Stomach smooth muscle (tissue), 2 donors: ENCODE data around the gene HMOX1.

ENCODE experiments used
- H3K27ac ChIP-seq: one replicate; pipeline ENCODE4 v1.7.0; 2013; ENCODE audit warnings: mild to moderate bottlenecking, low read length, inconsistent platforms
- H3K27me3 ChIP-seq, 2 donors: one replicate each; pipeline ENCODE4 v1.7.0; 2013; ENCODE audit warnings: low read length in 2 of 2; ENCODE audit not compliant: insufficient read depth in 2 of 2, control insufficient read depth in 1 of 2
- H3K36me3 ChIP-seq, 2 donors: one replicate each; pipeline ENCODE4 v1.7.0; 2013; ENCODE audit warnings: low read length in 2 of 2; ENCODE audit not compliant: control insufficient read depth in 2 of 2, insufficient read depth in 2 of 2
- H3K4me1 ChIP-seq: one replicate; pipeline ENCODE4 v1.7.0; 2013; ENCODE audit warnings: low read length; ENCODE audit not compliant: control insufficient read depth, insufficient read depth
- H3K4me3 ChIP-seq, 2 donors: one replicate each; pipeline ENCODE4 v1.7.0; 2013; ENCODE audit warnings: low read length in 2 of 2
- H3K9ac ChIP-seq, 2 donors: one replicate each; pipeline ENCODE4 v1.7.0; 2013; ENCODE audit warnings: low read length in 2 of 2, mild to moderate bottlenecking in 1 of 2
- H3K9me3 ChIP-seq, 2 donors: one replicate each; pipeline ENCODE4 v1.7.0; 2013; ENCODE audit warnings: low read length in 2 of 2; ENCODE audit not compliant: control insufficient read depth in 2 of 2
- donor health status: healthy.
- donor health status: Pancreatic carcinoma.

Gene HMOX1

DNA sequence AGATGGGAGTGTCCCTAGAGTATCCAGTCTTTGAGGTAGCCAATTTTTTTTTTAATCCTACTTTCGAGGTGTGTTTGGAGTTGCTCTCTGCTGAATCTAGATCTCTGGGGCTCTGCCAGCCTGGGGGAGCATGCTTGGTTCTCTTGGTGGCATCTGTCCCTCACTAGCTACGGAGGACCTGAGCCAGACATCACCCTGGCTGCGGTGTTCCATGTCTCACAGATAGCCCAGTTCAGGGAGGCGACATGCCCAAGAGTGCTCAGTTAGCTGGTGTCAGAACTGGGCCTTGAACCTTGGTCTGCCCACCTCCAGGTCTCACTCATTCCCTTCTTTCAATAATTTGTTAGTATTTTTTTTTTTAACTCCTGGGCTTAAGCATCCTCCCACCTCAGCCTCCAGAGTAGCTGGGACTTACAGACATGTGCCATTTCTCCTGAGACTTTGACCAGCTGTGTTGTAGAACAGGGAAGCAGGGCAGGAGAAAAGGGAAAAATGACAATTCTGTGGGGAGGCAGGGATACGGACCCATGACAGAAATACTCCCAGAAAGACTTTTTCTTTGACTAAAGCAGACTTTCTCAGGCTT is 621 bp downstream of the HMOX1 start:
- H3K27ac ChIP-seq = peak overlapping the region; percentile 69

DNA sequence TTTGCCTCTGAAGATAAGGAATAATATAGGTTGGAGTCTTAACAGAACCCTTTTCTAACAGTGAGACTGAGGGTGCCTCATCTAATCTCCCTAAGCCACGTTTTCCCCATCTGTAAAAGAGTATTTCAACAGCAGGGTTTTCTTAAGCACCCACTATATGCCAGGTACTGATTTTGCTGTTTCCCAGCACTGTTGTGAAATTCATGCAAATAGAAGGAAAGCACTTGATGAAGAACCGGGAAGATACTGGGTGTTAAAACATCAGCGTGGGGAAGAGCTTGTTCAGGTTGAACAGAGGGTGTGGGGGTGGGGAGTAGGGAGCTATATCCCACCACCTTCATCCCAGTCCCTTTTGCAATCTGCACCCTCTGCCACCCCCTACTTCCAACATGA is 2.8 kb downstream of the HMOX1 start:
- no peaks in the 10 kb centered on the region for H3K9me3 ChIP-seq
- H3K9ac ChIP-seq = no peak overlapping the region
- H3K27ac ChIP-seq = no peak overlapping the region
- H3K36me3 ChIP-seq = peaks cover 0 to 4% of the 10 kb centered on the region in 2 donors
- H3K4me1 ChIP-seq = peaks cover 14% of the 10 kb centered on the region
- H3K27me3 ChIP-seq = no peaks in the 10 kb centered on the region
- no peak overlapping the region for H3K4me3 ChIP-seq

More for the DNA sequence above, 621 bp downstream of the HMOX1 start:
- H3K27me3 ChIP-seq = no peaks in the 10 kb centered on the region
- peak overlapping the region; percentile 73 to 84 for H3K4me3 ChIP-seq
- H3K4me1 ChIP-seq = peaks cover 21% of the 10 kb centered on the region
- no peaks in the 10 kb centered on the region for H3K9me3 ChIP-seq
- H3K36me3 ChIP-seq = no peaks in the 10 kb centered on the region
- peak overlapping the region; percentile 50 to 83 for H3K9ac ChIP-seq

DNA sequence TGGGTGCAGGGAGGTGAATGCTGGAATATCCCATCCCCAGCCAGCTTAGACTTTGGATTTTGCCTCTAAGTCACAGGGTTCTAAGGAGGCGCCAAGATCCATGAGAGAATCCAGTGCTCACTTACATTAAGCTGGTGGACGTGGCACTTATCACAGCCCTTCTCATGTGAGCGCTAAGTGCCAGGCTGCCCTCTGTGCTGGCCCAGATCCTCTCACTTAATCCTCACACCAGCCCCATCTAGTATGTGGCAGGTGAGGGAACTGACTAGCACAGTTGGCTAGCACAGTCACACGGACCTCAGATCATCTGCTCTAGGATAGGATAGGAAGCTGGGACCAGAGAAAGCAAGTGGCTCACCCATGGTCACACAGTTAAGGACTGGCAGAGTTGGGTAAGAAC is 3.6 kb downstream of the HMOX1 start:
- H3K36me3 ChIP-seq = peaks cover 0 to 4% of the 10 kb centered on the region in 2 donors
- H3K27ac ChIP-seq = no peak overlapping the region
- peaks cover 14% of the 10 kb centered on the region for H3K4me1 ChIP-seq
- no peak overlapping the region for H3K9ac ChIP-seq
- H3K27me3 ChIP-seq = no peaks in the 10 kb centered on the region
- H3K4me3 ChIP-seq = no peak overlapping the region
- H3K9me3 ChIP-seq = no peaks in the 10 kb centered on the region

DNA sequence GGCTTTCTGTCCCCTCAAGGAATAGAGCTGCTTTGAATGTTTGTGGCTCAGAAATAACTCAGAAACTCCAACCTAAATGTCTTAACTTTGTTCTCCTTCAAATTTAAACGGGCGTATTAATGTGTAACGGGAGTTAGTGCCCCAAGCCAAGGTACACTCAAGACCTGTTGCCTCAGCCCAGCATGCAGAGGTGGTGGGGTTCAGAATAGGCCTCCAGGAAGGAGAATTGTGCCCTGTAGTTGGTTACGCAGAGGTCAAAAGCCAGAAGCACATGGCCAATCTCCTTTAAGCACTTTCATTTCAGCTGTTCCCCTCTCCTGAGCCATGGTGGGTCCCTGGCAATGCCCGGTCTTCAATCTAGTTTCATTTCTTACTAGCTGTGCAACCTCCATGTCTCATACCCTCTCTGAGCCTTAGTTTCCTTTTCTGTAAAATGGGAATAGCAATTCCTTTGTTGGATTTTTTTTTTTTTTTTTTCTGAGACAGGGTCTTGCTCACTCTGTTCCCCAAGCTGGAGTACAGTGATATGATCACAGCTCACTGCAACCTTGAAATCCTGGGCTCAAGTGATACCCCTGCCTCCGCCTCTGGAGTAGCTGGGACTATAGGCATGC is 4.2 kb downstream of the HMOX1 start:
- no peak overlapping the region for H3K4me3 ChIP-seq
- no peak overlapping the region for H3K27ac ChIP-seq
- H3K9ac ChIP-seq = no peak overlapping the region

DNA sequence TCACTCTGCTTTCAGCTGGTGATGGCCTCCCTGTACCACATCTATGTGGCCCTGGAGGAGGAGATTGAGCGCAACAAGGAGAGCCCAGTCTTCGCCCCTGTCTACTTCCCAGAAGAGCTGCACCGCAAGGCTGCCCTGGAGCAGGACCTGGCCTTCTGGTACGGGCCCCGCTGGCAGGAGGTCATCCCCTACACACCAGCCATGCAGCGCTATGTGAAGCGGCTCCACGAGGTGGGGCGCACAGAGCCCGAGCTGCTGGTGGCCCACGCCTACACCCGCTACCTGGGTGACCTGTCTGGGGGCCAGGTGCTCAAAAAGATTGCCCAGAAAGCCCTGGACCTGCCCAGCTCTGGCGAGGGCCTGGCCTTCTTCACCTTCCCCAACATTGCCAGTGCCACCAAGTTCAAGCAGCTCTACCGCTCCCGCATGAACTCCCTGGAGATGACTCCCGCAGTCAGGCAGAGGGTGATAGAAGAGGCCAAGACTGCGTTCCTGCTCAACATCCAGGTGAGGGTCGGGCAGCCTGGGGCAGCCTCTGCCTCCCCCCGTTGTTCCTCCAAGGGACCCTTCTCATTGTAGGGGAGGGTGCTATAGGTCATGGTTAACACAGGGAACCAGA is 5.9 kb downstream of the HMOX1 start:
- Histone ChIP-seq H3K4me1 (no peaks in the 10 kb centered on the region), H3K27ac (no peak overlapping the region), H3K9me3 (no peaks in the 10 kb centered on the region), H3K27me3 (no peaks in the 10 kb centered on the region), H3K9ac (no peak overlapping the region), H3K36me3 (peaks cover 0 to 4% of the 10 kb centered on the region in 2 donors), H3K4me3 (no peak overlapping the region)

More for the DNA sequence above, 4.2 kb downstream of the HMOX1 start:
- Histone ChIP-seq H3K4me1 (peaks cover 14% of the 10 kb centered on the region), H3K27me3 (no peaks in the 10 kb centered on the region), H3K9me3 (no peaks in the 10 kb centered on the region), H3K36me3 (peaks cover 0 to 4% of the 10 kb centered on the region in 2 donors)

DNA sequence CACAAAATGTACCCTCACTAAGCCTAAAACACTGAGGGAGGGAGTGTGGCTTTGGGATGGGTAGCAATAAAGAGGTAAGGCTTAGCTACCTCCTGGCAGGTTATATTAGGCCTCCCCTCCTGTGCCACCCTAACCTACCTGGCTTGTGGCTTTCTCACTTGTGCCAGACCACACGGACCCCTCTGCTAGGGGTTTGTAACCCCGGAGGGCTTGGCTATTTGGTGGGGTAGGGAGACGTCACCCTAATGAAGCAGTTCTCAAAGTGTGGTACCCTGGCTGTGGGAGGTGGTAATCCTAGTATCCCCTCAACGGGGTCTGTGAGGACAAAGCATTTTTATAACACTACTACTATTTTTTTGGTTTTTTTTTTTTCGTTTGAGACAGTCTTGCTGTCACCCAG is 10.0 kb downstream of the HMOX1 start:
- H3K4me1 ChIP-seq = no peaks in the 10 kb centered on the region
- no peaks in the 10 kb centered on the region for H3K27me3 ChIP-seq
- H3K4me3 ChIP-seq = no peak overlapping the region
- H3K9me3 ChIP-seq = no peaks in the 10 kb centered on the region
- H3K27ac ChIP-seq = no peak overlapping the region
- peaks cover 3 to 4% of the 10 kb centered on the region in 2 donors for H3K36me3 ChIP-seq
- H3K9ac ChIP-seq = no peak overlapping the region

DNA sequence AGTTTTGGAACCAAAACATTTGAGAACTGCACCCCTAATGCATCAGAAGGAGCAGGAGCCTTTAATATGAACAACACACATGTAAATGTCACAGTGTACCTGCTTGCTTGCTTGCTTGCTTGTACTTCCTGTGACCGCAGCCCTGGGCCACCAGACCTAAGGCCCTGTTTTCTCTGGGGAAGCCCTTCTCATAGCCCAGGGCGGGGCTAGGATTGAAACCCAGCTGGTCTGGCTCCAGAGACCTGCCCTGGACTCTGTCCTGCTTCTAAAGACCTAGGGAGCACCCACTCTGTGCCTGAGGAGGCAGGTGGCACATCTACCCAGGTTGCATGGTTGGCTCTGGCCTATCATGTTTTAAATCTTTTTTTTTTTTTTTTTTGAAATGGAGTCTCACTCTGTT is 11.5 kb downstream of the HMOX1 start:
- Histone ChIP-seq H3K9ac (no peak overlapping the region), H3K27me3 (no peaks in the 10 kb centered on the region), H3K4me3 (no peak overlapping the region), H3K9me3 (no peaks in the 10 kb centered on the region), H3K27ac (no peak overlapping the region), H3K36me3 (peaks cover 0 to 3% of the 10 kb centered on the region in 2 donors), H3K4me1 (no peaks in the 10 kb centered on the region)

DNA sequence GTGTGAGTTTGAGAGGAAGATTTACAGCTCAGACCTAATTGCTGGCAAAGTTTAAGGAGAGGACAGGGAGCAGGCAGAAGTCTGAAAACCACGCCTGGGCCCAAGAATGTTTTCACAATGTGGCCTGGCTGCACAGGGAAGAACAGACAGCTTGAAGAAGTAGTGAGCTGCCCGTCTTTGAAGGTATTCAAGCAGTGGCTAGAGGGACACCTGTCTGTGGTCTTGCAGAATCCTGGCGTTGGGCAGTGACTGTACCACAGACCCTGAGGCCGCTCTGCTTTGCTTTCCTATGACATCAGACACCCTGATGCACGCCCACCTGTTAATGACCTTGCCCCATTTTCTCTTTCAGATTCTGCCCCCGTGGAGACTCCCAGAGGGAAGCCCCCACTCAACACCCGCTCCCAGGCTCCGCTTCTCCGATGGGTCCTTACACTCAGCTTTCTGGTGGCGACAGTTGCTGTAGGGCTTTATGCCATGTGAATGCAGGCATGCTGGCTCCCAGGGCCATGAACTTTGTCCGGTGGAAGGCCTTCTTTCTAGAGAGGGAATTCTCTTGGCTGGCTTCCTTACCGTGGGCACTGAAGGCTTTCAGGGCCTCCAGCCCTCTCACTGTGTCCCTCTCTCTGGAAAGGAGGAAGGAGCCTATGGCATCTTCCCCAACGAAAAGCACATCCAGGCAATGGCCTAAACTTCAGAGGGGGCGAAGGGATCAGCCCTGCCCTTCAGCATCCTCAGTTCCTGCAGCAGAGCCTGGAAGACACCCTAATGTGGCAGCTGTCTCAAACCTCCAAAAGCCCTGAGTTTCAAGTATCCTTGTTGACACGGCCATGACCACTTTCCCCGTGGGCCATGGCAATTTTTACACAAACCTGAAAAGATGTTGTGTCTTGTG is 12.5 kb downstream of the HMOX1 start:
- no peak overlapping the region for H3K9ac ChIP-seq
- no peak overlapping the region for H3K27ac ChIP-seq
- no peak overlapping the region for H3K4me3 ChIP-seq
- H3K9me3 ChIP-seq = no peaks in the 10 kb centered on the region
- no peaks in the 10 kb centered on the region for H3K27me3 ChIP-seq
- no peaks in the 10 kb centered on the region for H3K4me1 ChIP-seq
- H3K36me3 ChIP-seq = peaks cover 0 to 3% of the 10 kb centered on the region in 2 donors

DNA sequence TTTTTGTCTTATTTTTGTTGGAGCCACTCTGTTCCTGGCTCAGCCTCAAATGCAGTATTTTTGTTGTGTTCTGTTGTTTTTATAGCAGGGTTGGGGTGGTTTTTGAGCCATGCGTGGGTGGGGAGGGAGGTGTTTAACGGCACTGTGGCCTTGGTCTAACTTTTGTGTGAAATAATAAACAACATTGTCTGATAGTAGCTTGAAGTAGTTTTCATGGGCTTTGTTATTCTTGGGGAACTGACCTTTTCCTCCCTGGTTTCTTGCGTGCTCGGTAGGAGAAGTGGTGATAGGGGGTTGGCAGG is 13.1 kb downstream of the HMOX1 start:
- H3K9ac ChIP-seq = no peak overlapping the region
- H3K27me3 ChIP-seq = no peaks in the 10 kb centered on the region
- H3K27ac ChIP-seq = no peak overlapping the region
- H3K4me3 ChIP-seq = no peak overlapping the region
- H3K9me3 ChIP-seq = no peaks in the 10 kb centered on the region
- H3K4me1 ChIP-seq = no peaks in the 10 kb centered on the region
- peaks cover 0 to 3% of the 10 kb centered on the region in 2 donors for H3K36me3 ChIP-seq

DNA sequence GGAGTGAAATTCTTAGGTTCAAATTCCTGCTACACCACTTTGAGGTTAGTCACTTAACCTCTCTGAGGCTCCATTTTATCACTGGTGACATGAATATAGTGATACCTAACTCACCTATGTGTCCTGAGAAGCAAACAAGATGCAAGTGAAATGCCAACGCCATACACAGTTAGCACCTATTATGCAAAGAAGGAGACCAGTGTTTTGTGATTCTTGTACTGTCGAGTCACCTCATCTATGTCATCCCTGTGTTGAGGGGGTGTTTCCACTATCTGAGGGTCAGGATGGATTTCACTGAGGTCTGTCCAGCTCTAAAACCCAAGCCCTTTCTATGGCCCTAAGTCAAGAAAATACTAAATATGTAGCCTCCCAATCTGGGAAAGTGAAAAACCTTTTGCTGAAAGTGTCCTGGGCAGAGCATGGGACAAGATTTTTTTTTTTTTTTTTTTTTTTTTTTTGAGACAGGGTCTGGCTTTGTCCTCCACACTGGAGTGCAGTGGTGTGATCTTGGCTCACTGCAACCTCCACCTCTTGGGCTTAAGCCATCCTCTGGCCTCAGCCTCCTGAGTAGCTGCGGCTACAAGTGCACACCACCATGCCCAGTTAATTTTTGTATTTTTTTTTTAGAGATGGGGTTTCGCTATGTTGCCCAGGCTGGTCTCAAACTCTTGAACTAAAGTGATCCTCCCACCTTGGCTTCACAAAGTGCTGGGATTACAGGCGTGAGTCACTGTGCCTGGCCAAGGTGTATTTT is 14.1 kb downstream of the HMOX1 start:
- H3K9me3 ChIP-seq = no peaks in the 10 kb centered on the region
- no peak overlapping the region for H3K4me3 ChIP-seq
- no peaks in the 10 kb centered on the region for H3K27me3 ChIP-seq
- H3K9ac ChIP-seq = no peak overlapping the region
- H3K4me1 ChIP-seq = peaks cover 5% of the 10 kb centered on the region
- peaks cover 0 to 3% of the 10 kb centered on the region in 2 donors for H3K36me3 ChIP-seq
- H3K27ac ChIP-seq = no peak overlapping the region
